Body of pancreas (tissue), 4 donors: Measurements from ENCODE around the gene NPPC. TPM values are rescaled to one million over a fixed set of nuclear protein-coding genes. Genes with fewer than 3 reads are reported as not detected.

Source experiments
- ATAC-seq: fragments of 150-250 bp; one replicate; pipeline ENCODE4 v1.9.1; 2016
- DNase-seq, 4 donors: peaks; one replicate each; pipeline ENCODE4 v3.0.0-alpha.2; 2019
- H3K27ac ChIP-seq, 4 donors: fragments of 200-600 bp; sonication (generic); 1 replicate in 3 of 4; 2 replicates in 1 of 4; pipeline versions ENCODE4 v1.5.1 to v1.6.1; 2016 to 2019; ENCODE audit warnings: mild to moderate bottlenecking in 1 of 4, mixed read lengths in 1 of 4, moderate library complexity in 1 of 4
- H3K27me3 ChIP-seq, 2 donors: fragments of 200-600 bp; sonication (generic); one replicate each; pipeline ENCODE4 v1.6.0; 2016; ENCODE audit warnings: mild to moderate bottlenecking in 1 of 2
- H3K36me3 ChIP-seq, 2 donors: fragments of 200-600 bp; sonication (generic); replicated peaks in 1 of 2; 2 replicates each; pipeline ENCODE4 v1.5.1; 2016; ENCODE audit warnings: low read depth in 2 of 2; ENCODE audit not compliant: insufficient read depth in 1 of 2
- H3K4me1 ChIP-seq: fragments of 200-600 bp; sonication (generic); one replicate; pipeline ENCODE4 v1.6.0; 2016
- H3K4me3 ChIP-seq, 2 donors: fragments of 200-600 bp; sonication (generic); 1 replicate in 1 of 2; 2 replicates in 1 of 2; pipeline ENCODE4 v1.5.1; 2016 to 2019
- H3K9me3 ChIP-seq, 3 donors: fragments of 200-600 bp; sonication (generic); 1 replicate in 2 of 3; 2 replicates in 1 of 3; pipeline ENCODE4 v1.5.1; 2016
- POLR2A ChIP-seq, 3 donors: fragments of 450-650 bp; IDR thresholded peaks; one replicate each; pipeline ENCODE4 v1.6.1; 2016; ENCODE audit warnings: antibody characterized with exemption in 3 of 3, mild to moderate bottlenecking in 2 of 3
- WGBS, 2 donors: methylation state at CpG; one replicate each; pipeline ENCODE4 v1.1.5; 2017; 5-methylcytosine and 5-hydroxymethylcytosine counted together
- intact Hi-C: fragments of 100-400 bp; cut with DNase I; formaldehyde crosslinking; loops from one replicate; pipeline ENCODE4 v1.15.1; 2023
- total RNA-seq, 2 donors: library from RNA; depleted of rRNA; stranded (reverse); fragments of >200 nt; gene quantifications; one replicate each; pipeline ENCODE4 v1.1.0, GENCODE V29; 2016
- TF ChIP-seq, protein P1 (sequence below), 7 experiments: fragments of 450-650 bp in 4 of 7; fragments of 200-600 bp in 3 of 7; sonication (generic) in 3 of 7; IDR thresholded peaks; one replicate each; pipeline ENCODE4 v1.5.1; 2016 to 2019; ENCODE audit warnings: antibody characterized with exemption in 7 of 7

NPPC gene
- total RNA-seq, 2 donors from 2014 or later = 1.3 TPM; not detected in 1

DNA sequence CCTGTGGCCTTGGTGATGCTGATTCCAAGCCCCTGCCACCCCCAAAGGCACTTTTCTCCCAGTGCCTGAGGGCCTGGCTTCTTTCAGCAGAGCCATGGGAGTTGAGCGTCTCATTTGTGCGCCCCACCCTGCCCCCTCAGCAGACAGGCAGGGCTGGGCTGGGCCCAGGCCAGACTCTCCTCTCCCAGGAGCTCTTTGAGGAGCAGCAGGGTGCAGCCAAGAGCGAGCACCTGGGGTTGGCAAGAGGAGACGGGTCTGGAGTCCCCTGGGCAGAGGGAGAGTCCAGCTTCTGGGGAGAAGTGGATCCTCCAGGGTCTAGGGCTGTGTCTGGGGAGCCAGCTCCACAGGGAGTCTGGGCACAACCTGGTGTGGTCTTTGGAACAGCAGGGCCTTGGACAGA lies 21.2 kb downstream of the NPPC start:
- Histone ChIP-seq H3K27me3 (no peaks in the 10 kb centered on the region), H3K9me3 (no peaks in the 10 kb centered on the region), H3K4me3 (no peak overlapping the region), H3K36me3 (no peaks in the 10 kb centered on the region), H3K27ac (no peak overlapping the region), H3K4me1 (peaks cover 6% of the 10 kb centered on the region)
- 69 to 100% methylated on average over 1 to 4 of the region's 4 CpGs for WGBS, 2 donors
- intact Hi-C loops = loop anchor here (10.0 kb wide), 2 partner anchors 540 to 620 kb away; partner anchors contain the start of genes CHRND and PRSS56
- TF ChIP-seq POLR2A (IDR thresholded peaks at IDR 0.05) = no peak
- TF ChIP-seq, protein P1, sequence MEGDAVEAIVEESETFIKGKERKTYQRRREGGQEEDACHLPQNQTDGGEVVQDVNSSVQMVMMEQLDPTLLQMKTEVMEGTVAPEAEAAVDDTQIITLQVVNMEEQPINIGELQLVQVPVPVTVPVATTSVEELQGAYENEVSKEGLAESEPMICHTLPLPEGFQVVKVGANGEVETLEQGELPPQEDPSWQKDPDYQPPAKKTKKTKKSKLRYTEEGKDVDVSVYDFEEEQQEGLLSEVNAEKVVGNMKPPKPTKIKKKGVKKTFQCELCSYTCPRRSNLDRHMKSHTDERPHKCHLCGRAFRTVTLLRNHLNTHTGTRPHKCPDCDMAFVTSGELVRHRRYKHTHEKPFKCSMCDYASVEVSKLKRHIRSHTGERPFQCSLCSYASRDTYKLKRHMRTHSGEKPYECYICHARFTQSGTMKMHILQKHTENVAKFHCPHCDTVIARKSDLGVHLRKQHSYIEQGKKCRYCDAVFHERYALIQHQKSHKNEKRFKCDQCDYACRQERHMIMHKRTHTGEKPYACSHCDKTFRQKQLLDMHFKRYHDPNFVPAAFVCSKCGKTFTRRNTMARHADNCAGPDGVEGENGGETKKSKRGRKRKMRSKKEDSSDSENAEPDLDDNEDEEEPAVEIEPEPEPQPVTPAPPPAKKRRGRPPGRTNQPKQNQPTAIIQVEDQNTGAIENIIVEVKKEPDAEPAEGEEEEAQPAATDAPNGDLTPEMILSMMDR (IDR thresholded peaks at IDR 0.05) = no peak
- DNase-seq (no peak), ATAC-seq (no peak)

DNA sequence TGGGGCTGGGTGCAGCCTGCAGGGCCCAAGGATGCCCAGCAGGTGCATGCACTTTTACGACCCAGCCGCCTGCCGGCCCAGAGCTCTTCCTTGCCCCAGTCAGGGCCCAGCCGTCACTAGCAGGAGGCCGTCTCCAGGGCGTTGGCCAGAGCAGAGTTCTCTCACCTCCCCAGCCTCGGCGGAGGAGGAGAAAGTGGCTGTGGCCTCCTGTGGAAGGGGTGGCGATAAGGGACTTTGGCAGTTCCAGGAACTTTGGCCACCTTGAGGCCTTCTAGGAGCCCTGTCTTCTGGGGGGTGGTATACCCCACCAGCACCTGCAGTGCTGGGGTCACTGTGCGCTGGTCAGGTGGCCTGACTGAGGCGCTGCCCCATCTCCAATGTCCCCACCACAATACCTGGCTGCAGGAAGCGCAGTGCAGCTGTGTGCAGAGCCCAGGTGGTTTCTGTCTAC lies 22.0 kb downstream of the NPPC start:
- WGBS, 2 donors = 89% methylated on average over 9 of the region's 12 CpGs; no CpG with 5 or more reads in 1 of the 2 donors
- intact Hi-C loops = loop anchor here (10.0 kb wide), 2 partner anchors 541 to 621 kb away; partner anchors contain the start of genes CHRND and PRSS56
- no peaks in the 10 kb centered on the region for H3K9me3 ChIP-seq
- peaks cover 6% of the 10 kb centered on the region for H3K4me1 ChIP-seq
- DNase-seq = no peak
- H3K27ac ChIP-seq = no peak overlapping the region
- no peak overlapping the region for H3K4me3 ChIP-seq
- H3K36me3 ChIP-seq = no peaks in the 10 kb centered on the region
- no peaks in the 10 kb centered on the region for H3K27me3 ChIP-seq
- ATAC-seq = no peak
- TF ChIP-seq, protein P1 (IDR thresholded peaks at IDR 0.05) = no peak
- no peak for TF ChIP-seq POLR2A (IDR thresholded peaks at IDR 0.05)

DNA sequence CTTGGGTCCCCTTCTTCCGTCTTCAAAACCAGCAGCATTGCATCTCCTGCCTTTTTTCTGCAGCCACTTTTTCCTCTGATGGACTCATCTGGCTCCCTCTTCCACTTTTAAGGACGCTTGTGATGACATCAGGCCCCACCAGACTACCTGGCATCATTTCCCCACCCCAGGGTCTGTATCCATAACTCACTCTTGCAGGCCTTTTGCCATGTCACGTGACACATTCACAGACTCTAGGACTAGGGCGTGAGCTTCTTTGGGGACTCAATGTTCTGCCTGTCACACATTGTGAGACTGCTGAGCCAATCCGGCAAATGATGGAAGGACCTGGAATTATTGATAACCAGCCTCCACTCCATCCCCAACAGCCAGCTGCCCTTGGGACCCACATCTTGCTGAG lies 23.6 kb downstream of the NPPC start:
- ATAC-seq = no peak

DNA sequence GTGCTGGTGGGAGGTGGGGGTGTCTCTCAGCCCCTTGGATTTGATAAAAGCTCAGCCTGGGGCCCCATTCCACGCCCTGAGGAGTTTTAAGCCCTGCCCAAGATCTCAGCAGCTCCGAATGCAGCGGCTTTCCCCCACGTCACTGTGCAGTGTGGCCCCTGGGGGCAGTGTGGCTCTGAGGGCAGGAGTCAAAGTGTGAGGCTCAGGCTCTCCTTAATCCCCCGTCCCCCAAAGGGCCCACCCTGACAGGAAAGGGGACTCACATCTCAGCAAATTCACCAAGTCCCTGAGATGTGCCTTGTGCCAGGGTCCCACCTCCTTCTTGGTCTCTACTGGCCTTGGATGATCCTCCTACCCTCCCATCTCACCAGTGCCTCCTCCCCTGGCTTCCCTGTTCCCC lies 25.2 kb downstream of the NPPC start:
- Histone ChIP-seq H3K4me1 (peaks cover 6% of the 10 kb centered on the region), H3K4me3 (no peak overlapping the region), H3K36me3 (no peaks in the 10 kb centered on the region), H3K27ac (no peak overlapping the region), H3K9me3 (no peaks in the 10 kb centered on the region), H3K27me3 (no peaks in the 10 kb centered on the region)
- TF ChIP-seq, protein P1 (IDR thresholded peaks at IDR 0.05) = no peak
- TF ChIP-seq POLR2A (IDR thresholded peaks at IDR 0.05) = no peak
- no peak for DNase-seq
- WGBS, 2 donors = 72 to 76% methylated on average over 4 to 5 of the region's 5 CpGs
- intact Hi-C loops = loop anchor here (10.0 kb wide), 2 partner anchors 544 to 624 kb away; partner anchors contain the start of genes CHRND and PRSS56
- ATAC-seq = no peak

More for the DNA sequence above, 23.6 kb downstream of the NPPC start:
- no peak for DNase-seq
- H3K27me3 ChIP-seq = no peaks in the 10 kb centered on the region
- H3K36me3 ChIP-seq = no peaks in the 10 kb centered on the region
- 69 to 74% methylated on average over 5 of the region's 5 CpGs for WGBS, 2 donors
- peaks cover 6% of the 10 kb centered on the region for H3K4me1 ChIP-seq
- TF ChIP-seq, protein P1 (IDR thresholded peaks at IDR 0.05) = no peak
- no peak for TF ChIP-seq POLR2A (IDR thresholded peaks at IDR 0.05)
- H3K4me3 ChIP-seq = no peak overlapping the region
- no peak overlapping the region for H3K27ac ChIP-seq
- H3K9me3 ChIP-seq = no peaks in the 10 kb centered on the region
- intact Hi-C loops = loop anchor here (10.0 kb wide), 2 partner anchors 542 to 622 kb away; partner anchors contain the start of genes CHRND and PRSS56

DNA sequence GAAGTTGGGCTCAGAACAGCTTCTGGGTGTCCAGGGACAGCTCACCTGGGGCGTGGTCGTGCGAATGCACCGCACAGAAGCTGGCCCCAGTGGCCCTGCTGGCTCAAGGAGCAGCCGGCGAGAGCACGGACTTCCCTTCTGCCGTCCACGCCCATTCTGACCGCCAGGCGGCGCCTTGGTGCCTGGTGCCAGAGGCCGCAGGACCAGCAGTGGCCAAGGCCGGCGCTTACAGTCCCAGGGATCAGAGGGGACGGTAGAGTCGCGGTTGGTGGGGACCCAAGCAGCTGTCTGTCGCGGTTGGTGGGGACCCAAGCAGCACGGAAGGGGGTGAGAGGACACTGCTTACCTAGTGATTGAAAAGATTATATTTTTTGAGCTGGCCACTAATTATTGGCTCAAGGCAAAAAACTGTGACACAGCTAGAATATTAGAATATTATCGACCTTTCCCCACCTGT lies 25.7 kb downstream of the NPPC start:
- Histone ChIP-seq H3K9me3 (no peaks in the 10 kb centered on the region), H3K27ac (no peak overlapping the region), H3K36me3 (no peaks in the 10 kb centered on the region), H3K27me3 (no peaks in the 10 kb centered on the region), H3K4me1 (peaks cover 6% of the 10 kb centered on the region), H3K4me3 (no peak overlapping the region)
- intact Hi-C loops = loop anchor here (10.0 kb wide), 2 partner anchors 544 to 624 kb away; partner anchors contain the start of genes CHRND and PRSS56
- ATAC-seq (peak; percentile 85), DNase-seq (peak; percentile 82 to 89 (median 86))
- TF ChIP-seq POLR2A (IDR thresholded peaks at IDR 0.05) = no peak
- TF ChIP-seq, protein P1 (IDR thresholded peaks at IDR 0.05) = peak; percentile 70 to 88 (median 78)
- WGBS, 2 donors = 8 to 12% methylated on average over 6 to 22 of the region's 22 CpGs
